Uterus (tissue), 2 donors: Measurements from ENCODE around the gene CALML5.

Experiments used
- CTCF ChIP-seq, 4 experiments: fragments of 200-600 bp in 2 of 4; fragments of 450-650 bp in 2 of 4; sonication (generic) in 2 of 4; IDR thresholded peaks; one replicate each; pipeline ENCODE4 v1.5.1; 2016 to 2019; ENCODE audit warnings: antibody characterized with exemption in 4 of 4, mild to moderate bottlenecking in 2 of 4, moderate library complexity in 1 of 4
- POLR2A ChIP-seq, 2 donors: fragments of 450-650 bp; IDR thresholded peaks; one replicate each; pipeline ENCODE4 v1.6.1; 2016; ENCODE audit warnings: antibody characterized with exemption in 2 of 2, mild to moderate bottlenecking in 1 of 2, moderate library complexity in 1 of 2

- TF ChIP-seq CTCF (IDR thresholded peaks at IDR 0.05) (no peak), POLR2A (IDR thresholded peaks at IDR 0.05) (no peak)
Observed at GRCh38 chr10:5530412-5530806, 31.0 kb upstream of the CALML5 start.
